HG02571 (cell line): ENCODE measurements around the gene ATP5F1D.

Source experiments
- ATAC-seq: cut with Tn5 transposase; IDR thresholded peaks from one replicate; pipeline ENCODE4 v1.9.1; 2021; ENCODE audit warnings: mild to moderate bottlenecking, moderate library complexity; ENCODE audit not compliant: unreplicated experiment

ATP5F1D gene

GRCh38 chr19:1231729-1232637 lies 9.6 kb upstream of the ATP5F1D start:
- ATAC-seq: no peak

- no peak for ATAC-seq
Observed at GRCh38 chr19:1232652-1233072, 8.9 kb upstream of the ATP5F1D start.

- ATAC-seq: no peak
Observed at GRCh38 chr19:1233115-1233667, 8.4 kb upstream of the ATP5F1D start.

- ATAC-seq: no peak
Observed at GRCh38 chr19:1234051-1234954, 7.2 kb upstream of the ATP5F1D start.

- no peak for ATAC-seq
Observed at GRCh38 chr19:1234955-1235380, 6.6 kb upstream of the ATP5F1D start.

GRCh38 chr19:1235625-1236538 lies 5.7 kb upstream of the ATP5F1D start:
- no peak for ATAC-seq

GRCh38 chr19:1236576-1236975 lies 5.0 kb upstream of the ATP5F1D start:
- no peak for ATAC-seq

- ATAC-seq: no peak
Observed at GRCh38 chr19:1237027-1237659, 4.4 kb upstream of the ATP5F1D start.

- no peak for ATAC-seq
Observed at GRCh38 chr19:1237754-1238368, 3.7 kb upstream of the ATP5F1D start, which contains the start of gene CBARP. Gene CBARP, minus strand, starts transcription at chr19:1238005. Its CDS starts 1,905 bp downstream, at chr19:1236100.

- ATAC-seq: no peak
Observed at GRCh38 chr19:1238369-1239303, 2.9 kb upstream of the ATP5F1D start.

GRCh38 chr19:1239420-1239795 lies 2.1 kb upstream of the ATP5F1D start:
- no peak for ATAC-seq

- no peak for ATAC-seq
Observed at GRCh38 chr19:1239796-1240737, 1.5 kb upstream of the ATP5F1D start.

- ATAC-seq: no peak
Observed at GRCh38 chr19:1240925-1241324, 626 bp upstream of the ATP5F1D start.

GRCh38 chr19:1243768-1244692 lies 2.5 kb downstream of the ATP5F1D start:
- ATAC-seq: no peak

GRCh38 chr19:1244693-1245451 lies 3.3 kb downstream of the ATP5F1D start:
- ATAC-seq: no peak
